HUES48 (cell line): ENCODE measurements around the gene ENTPD2.

ENCODE experiments used
- H3K27ac ChIP-seq: one replicate; pipeline ENCODE4 v1.7.0; 2013; ENCODE audit warnings: low read depth, low read length, inconsistent platforms
- H3K27me3 ChIP-seq: 2 replicates; pipeline ENCODE4 v1.6.1; 2013; ENCODE audit warnings: mild to moderate bottlenecking, low read length; ENCODE audit not compliant: control insufficient read depth, insufficient read depth
- H3K36me3 ChIP-seq: 2 replicates; pipeline ENCODE4 v1.6.1; 2013; ENCODE audit warnings: low read length; ENCODE audit not compliant: control insufficient read depth, insufficient read depth
- H3K4me1 ChIP-seq: 2 replicates; pipeline ENCODE4 v1.6.1; 2013; ENCODE audit warnings: mild to moderate bottlenecking, low read length; ENCODE audit not compliant: control insufficient read depth, insufficient read depth
- H3K4me3 ChIP-seq: 2 replicates; pipeline ENCODE4 v1.5.1; 2013; ENCODE audit warnings: mild to moderate bottlenecking, low read depth, low read length
- H3K9ac ChIP-seq: 2 replicates; pipeline ENCODE4 v1.6.1; 2013; ENCODE audit warnings: mild to moderate bottlenecking, low read depth, low read length, moderate library complexity
- H3K9me3 ChIP-seq: 2 replicates; pipeline ENCODE4 v1.6.1; 2013; ENCODE audit warnings: low read length; ENCODE audit not compliant: control insufficient read depth, insufficient read depth

The ENTPD2 gene

GRCh38 chr9:137016436-137016835 is 37.4 kb downstream of the ENTPD2 start:
- Histone ChIP-seq H3K27ac (no peak overlapping the region), H3K4me1 (no peaks in the 10 kb centered on the region), H3K4me3 (no peak overlapping the region), H3K36me3 (no peaks in the 10 kb centered on the region), H3K9me3 (no peaks in the 10 kb centered on the region), H3K9ac (no peak overlapping the region), H3K27me3 (no peaks in the 10 kb centered on the region)

GRCh38 chr9:137015976-137016375 is 37.9 kb downstream of the ENTPD2 start:
- Histone ChIP-seq H3K36me3 (no peaks in the 10 kb centered on the region), H3K9me3 (no peaks in the 10 kb centered on the region), H3K27me3 (no peaks in the 10 kb centered on the region), H3K27ac (no peak overlapping the region), H3K4me3 (no peak overlapping the region), H3K9ac (no peak overlapping the region), H3K4me1 (no peaks in the 10 kb centered on the region)

- no peaks in the 10 kb centered on the region for H3K4me1 ChIP-seq
- H3K36me3 ChIP-seq: no peaks in the 10 kb centered on the region
Observed at GRCh38 chr9:137015540-137015930, 38.3 kb downstream of the ENTPD2 start.

GRCh38 chr9:137014776-137015539 is 38.9 kb downstream of the ENTPD2 start:
- Histone ChIP-seq H3K9ac (no peak overlapping the region), H3K9me3 (no peaks in the 10 kb centered on the region), H3K27me3 (no peaks in the 10 kb centered on the region), H3K4me1 (no peaks in the 10 kb centered on the region), H3K4me3 (no peak overlapping the region), H3K27ac (no peak overlapping the region), H3K36me3 (no peaks in the 10 kb centered on the region)

More at GRCh38 chr9:137015540-137015930, 38.3 kb downstream of the ENTPD2 start:
- H3K4me3 ChIP-seq: no peak overlapping the region
- H3K27me3 ChIP-seq: no peaks in the 10 kb centered on the region
- no peak overlapping the region for H3K9ac ChIP-seq
- H3K27ac ChIP-seq: no peak overlapping the region
- H3K9me3 ChIP-seq: no peaks in the 10 kb centered on the region

- Histone ChIP-seq H3K4me1 (no peaks in the 10 kb centered on the region), H3K4me3 (no peak overlapping the region), H3K36me3 (no peaks in the 10 kb centered on the region), H3K27me3 (no peaks in the 10 kb centered on the region), H3K9me3 (no peaks in the 10 kb centered on the region), H3K9ac (no peak overlapping the region), H3K27ac (no peak overlapping the region)
Observed at GRCh38 chr9:137014166-137014565, 39.7 kb downstream of the ENTPD2 start.

GRCh38 chr9:137013571-137013940 is 40.3 kb downstream of the ENTPD2 start:
- no peak overlapping the region for H3K9ac ChIP-seq
- H3K27me3 ChIP-seq: no peaks in the 10 kb centered on the region
- H3K4me3 ChIP-seq: no peak overlapping the region
- no peak overlapping the region for H3K27ac ChIP-seq
- H3K9me3 ChIP-seq: no peaks in the 10 kb centered on the region
- no peaks in the 10 kb centered on the region for H3K4me1 ChIP-seq
- no peaks in the 10 kb centered on the region for H3K36me3 ChIP-seq

GRCh38 chr9:137012694-137013570 is 40.9 kb downstream of the ENTPD2 start:
- no peak overlapping the region for H3K27ac ChIP-seq
- no peaks in the 10 kb centered on the region for H3K36me3 ChIP-seq
- no peaks in the 10 kb centered on the region for H3K4me1 ChIP-seq
- no peak overlapping the region for H3K4me3 ChIP-seq
- H3K27me3 ChIP-seq: no peaks in the 10 kb centered on the region
- H3K9ac ChIP-seq: no peak overlapping the region
- H3K9me3 ChIP-seq: no peaks in the 10 kb centered on the region

GRCh38 chr9:137011907-137012675 is 41.8 kb downstream of the ENTPD2 start:
- no peaks in the 10 kb centered on the region for H3K36me3 ChIP-seq

GRCh38 chr9:137011156-137011555 is 42.7 kb downstream of the ENTPD2 start:
- no peak overlapping the region for H3K27ac ChIP-seq
- no peaks in the 10 kb centered on the region for H3K27me3 ChIP-seq
- H3K4me3 ChIP-seq: no peak overlapping the region
- H3K9ac ChIP-seq: no peak overlapping the region
- H3K9me3 ChIP-seq: no peaks in the 10 kb centered on the region
- H3K36me3 ChIP-seq: no peaks in the 10 kb centered on the region
- H3K4me1 ChIP-seq: no peaks in the 10 kb centered on the region

More at GRCh38 chr9:137011907-137012675, 41.8 kb downstream of the ENTPD2 start:
- Histone ChIP-seq H3K4me1 (no peaks in the 10 kb centered on the region), H3K9me3 (no peaks in the 10 kb centered on the region), H3K27me3 (no peaks in the 10 kb centered on the region), H3K9ac (no peak overlapping the region), H3K27ac (no peak overlapping the region), H3K4me3 (no peak overlapping the region)

GRCh38 chr9:137009938-137010732 is 43.7 kb downstream of the ENTPD2 start:
- H3K9me3 ChIP-seq: no peaks in the 10 kb centered on the region

More at GRCh38 chr9:137009938-137010732, 43.7 kb downstream of the ENTPD2 start:
- no peaks in the 10 kb centered on the region for H3K36me3 ChIP-seq
- no peak overlapping the region for H3K9ac ChIP-seq
- no peak overlapping the region for H3K27ac ChIP-seq
- H3K4me3 ChIP-seq: no peak overlapping the region
- no peaks in the 10 kb centered on the region for H3K4me1 ChIP-seq
- no peaks in the 10 kb centered on the region for H3K27me3 ChIP-seq
